Measurements from ENCODE around the gene RNU5B-1.

- TF ChIP-seq CTCF (conservative IDR thresholded peaks at IDR 0.05; ENCODE audit: low read length) (no peak), EZH2phosphoT487 (IDR thresholded peaks at IDR 0.05; ENCODE audit: borderline replicate concordance, low read depth, low read length) (no peak)
Measured at GRCh38 chr15:65328506-65329287, 24.2 kb downstream of the RNU5B-1 start.

Data from OCI-LY7 (cell line).